Omental fat pad (tissue), 4 donors: ENCODE results near the gene COMMD6. TPM values are rescaled to one million over a fixed set of nuclear protein-coding genes. Genes with fewer than 3 reads are reported as not detected.

Experiments
- ATAC-seq: fragments of 150-250 bp; one replicate; pipeline ENCODE4 v1.9.1; 2016; ENCODE audit warnings: mild to moderate bottlenecking, moderate library complexity; ENCODE audit not compliant: low FRiP score
- DNase-seq: peaks from one replicate; pipeline ENCODE4 v3.0.0-alpha.2; 2019; ENCODE audit warnings: low spot score
- CTCF ChIP-seq, 3 donors: fragments of 450-650 bp; IDR thresholded peaks; one replicate each; pipeline ENCODE4 v1.5.1; 2016 to 2017; ENCODE audit warnings: antibody characterized with exemption in 3 of 3, mild to moderate bottlenecking in 3 of 3, moderate library complexity in 2 of 3
- total RNA-seq, 4 donors: library from RNA; depleted of rRNA; stranded (reverse); fragments of >200 nt; gene quantifications; one replicate each; pipeline ENCODE4 v1.1.0, GENCODE V29; 2016

The COMMD6 gene
- total RNA-seq, 4 donors from 2014 or later = 42.9 to 60.8 (median 52.8) TPM

- no peak for TF ChIP-seq CTCF (IDR thresholded peaks at IDR 0.05)
- DNase-seq = no peak
- no peak for ATAC-seq
Observed at GRCh38 chr13:75511051-75511625, 26.5 kb downstream of the COMMD6 start.

- TF ChIP-seq CTCF (IDR thresholded peaks at IDR 0.05) = no peak
- ATAC-seq = no peak
- no peak for DNase-seq
Observed at GRCh38 chr13:75508002-75508548, 29.6 kb downstream of the COMMD6 start.

- no peak for TF ChIP-seq CTCF (IDR thresholded peaks at IDR 0.05)
- ATAC-seq = no peak
- no peak for DNase-seq
Observed at GRCh38 chr13:75507027-75508001, 30.3 kb downstream of the COMMD6 start.

GRCh38 chr13:75506018-75506417, 31.6 kb downstream of the COMMD6 start:
- ATAC-seq = no peak
- no peak for DNase-seq
- TF ChIP-seq CTCF (IDR thresholded peaks at IDR 0.05) = no peak

- DNase-seq (no peak), ATAC-seq (no peak)
- no peak for TF ChIP-seq CTCF (IDR thresholded peaks at IDR 0.05)
Observed at GRCh38 chr13:75505327-75505726, 32.3 kb downstream of the COMMD6 start.

GRCh38 chr13:75495938-75496337, 41.7 kb downstream of the COMMD6 start:
- no peak for ATAC-seq
- TF ChIP-seq CTCF (IDR thresholded peaks at IDR 0.05) = no peak
- no peak for DNase-seq
